ENCODE measurements around the gene HS3ST3A1.

Gene HS3ST3A1

DNA sequence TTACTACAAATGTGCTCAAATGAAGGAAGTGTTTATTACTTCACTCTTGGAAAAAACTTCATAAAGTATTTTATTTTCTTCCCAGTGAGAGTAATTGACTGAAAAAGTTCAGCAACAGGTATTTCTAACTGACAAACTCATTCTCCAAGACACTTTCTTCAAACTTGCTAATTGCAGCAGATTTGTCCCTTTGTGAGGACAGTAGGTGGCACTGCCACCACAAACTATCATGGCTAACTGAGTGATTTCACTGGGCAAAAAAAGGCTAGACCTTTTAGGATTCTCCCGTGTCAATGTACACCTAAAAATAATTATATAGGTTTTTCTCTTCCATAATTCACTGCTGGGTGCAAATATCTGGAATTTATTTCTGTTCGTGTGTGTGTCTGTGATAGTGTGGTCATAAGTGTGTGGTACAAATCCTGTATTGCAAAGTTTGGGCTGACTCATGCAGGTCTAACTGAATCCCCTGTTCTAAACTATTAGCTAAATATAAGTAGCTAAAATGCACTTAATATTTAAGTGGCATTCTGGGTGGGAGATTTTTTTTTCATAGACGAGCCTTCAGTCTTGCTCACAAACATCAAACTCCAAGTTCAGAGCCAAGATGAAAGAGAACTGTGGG lies 3.9 kb downstream of the HS3ST3A1 start:
- DNase-seq, result peak; percentile 55

DNA sequence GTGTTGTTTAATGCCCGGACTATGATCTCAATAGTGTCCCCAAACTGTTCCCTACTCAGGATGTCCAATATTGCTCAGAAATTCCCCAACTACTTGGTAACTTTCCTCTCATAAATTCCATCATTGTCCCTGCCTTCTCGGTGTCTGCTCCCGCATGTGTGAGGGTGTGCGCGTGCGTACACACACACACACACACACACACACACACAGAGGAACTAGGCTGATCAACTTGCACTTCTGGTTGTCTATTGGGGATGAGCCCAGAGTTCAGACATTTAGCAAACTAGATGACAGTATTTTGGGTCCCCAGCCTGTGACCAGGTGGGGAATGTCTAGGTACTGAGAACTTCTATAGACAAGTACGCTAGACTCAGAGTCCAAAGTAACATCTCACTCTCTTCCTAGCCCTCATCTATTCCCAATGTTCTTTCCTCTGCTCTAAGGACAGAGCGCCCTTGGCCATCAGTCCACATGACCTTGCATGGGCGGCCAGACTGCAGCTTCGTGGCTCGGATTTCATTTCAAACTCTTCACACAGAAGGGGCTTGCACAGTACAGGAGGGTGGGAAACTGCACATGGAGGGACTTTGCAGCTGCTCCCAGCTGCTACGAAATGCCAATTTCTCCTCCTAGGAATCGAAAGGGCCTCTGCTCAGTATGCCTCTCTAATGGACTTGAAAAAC lies 5.3 kb downstream of the HS3ST3A1 start:
- no peak for DNase-seq

GRCh38 chr17:13595599-13595899 lies 6.2 kb downstream of the HS3ST3A1 start:
- no peak for DNase-seq

DNA sequence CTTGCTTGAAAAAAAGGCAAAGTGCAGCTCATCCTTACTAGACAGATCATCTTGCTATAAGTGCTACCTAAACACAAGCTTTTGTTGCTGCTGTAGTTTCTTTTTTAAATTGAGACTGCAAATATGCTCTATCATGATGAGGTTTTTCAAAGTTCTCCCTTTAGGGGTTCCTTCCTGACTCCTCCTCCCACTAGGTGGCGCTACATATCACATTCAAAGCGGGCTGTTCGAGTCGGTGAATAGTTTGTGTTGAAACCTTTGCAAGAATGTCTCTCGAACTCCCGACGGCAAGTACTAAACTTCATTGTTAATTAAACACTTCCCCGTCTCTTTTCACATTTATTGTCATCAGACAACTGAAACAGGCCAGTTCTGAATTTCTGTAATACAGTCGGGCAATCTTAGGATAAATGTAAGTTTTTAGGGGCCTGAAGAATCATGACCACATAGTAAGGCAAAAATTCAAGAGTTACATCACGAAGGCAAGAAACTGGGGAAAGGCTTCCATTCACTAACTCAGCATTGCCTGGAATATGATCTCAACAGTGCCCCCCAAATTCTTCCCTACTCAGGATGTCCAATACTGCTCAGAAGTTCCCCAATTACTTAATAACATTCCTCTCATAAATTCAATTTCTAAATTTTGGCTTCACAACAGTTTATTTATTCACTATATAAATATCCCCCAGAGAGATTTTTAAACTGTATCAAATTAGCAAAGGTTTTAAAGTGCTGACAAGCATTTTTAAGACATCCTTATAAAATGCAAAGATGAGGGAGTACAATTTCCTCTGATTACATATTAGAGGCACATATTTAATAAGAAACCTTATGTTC lies 6.7 kb downstream of the HS3ST3A1 start:
- peak; percentile 85 for DNase-seq

GRCh38 chr17:13594310-13594709 lies 7.4 kb downstream of the HS3ST3A1 start:
- DNase-seq, result no peak

GRCh38 chr17:13593757-13594156 lies 8.0 kb downstream of the HS3ST3A1 start:
- DNase-seq, result no peak

- DNase-seq, result no peak
These were observed 8.5 kb downstream of the HS3ST3A1 start for GRCh38 chr17:13593021-13593751.

- DNase-seq, result no peak
These were observed 9.3 kb downstream of the HS3ST3A1 start for GRCh38 chr17:13592427-13592826.

DNA sequence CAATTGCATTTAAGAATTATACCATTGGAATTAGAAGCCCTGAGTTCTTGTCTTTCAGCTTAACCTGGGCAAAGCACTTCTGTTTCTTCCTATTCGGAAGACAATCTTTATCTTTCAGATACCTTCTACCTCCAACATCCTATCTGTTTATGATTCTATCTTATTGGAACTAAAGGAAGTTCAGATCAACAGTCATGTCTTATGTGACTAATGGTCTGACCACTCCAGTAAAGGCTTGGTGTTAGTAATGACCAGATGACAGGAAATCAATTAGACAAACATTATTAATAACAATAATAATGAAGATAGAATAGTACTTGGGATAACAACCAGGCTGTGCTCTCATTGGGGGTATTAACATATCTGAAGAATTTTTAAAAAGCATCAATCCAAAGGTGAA lies 11.3 kb downstream of the HS3ST3A1 start:
- no peak for DNase-seq

GRCh38 chr17:13589658-13590057 lies 12.1 kb downstream of the HS3ST3A1 start:
- DNase-seq, result no peak

DNA sequence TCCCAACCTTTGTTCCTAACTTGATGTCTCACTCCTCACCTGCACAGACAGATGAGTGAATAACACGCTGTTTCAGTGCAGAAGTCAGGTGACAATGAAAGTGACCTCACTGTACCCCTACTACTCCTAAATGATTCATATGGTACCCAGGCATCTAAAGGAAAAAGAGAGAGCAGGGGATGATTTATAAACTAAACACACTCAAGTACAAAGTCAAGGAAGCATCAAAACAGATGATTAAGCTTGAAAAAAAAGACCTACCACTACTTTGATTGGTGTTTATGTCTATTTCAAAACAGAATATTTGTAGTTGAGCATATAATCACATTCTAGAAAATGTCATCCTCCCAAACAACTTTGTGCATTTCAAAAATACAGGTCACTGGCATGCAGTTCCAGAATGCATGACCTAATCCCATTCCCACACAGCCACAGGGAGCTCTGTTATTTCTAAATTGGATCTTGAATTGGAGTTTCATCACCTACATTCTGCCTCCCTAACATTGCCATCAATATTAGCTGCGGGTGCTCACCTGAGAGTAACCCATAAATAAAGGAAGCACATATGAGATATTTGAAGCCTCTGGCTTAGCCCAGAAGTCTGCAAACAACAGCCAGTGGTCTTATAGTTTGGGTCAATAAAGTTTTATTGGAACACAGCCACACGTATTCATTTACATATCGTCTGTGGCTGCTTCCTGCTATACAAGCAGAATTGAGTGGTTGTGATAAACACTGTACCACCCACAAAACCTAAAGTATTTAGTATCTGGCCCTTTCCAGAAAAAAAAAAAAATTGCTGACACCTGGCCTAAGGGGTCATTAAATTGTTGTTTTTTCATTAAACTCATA lies 14.0 kb downstream of the HS3ST3A1 start:
- DNase-seq, result no peak

- DNase-seq, result no peak
These were observed 17.0 kb downstream of the HS3ST3A1 start for GRCh38 chr17:13584701-13585080.

DNA sequence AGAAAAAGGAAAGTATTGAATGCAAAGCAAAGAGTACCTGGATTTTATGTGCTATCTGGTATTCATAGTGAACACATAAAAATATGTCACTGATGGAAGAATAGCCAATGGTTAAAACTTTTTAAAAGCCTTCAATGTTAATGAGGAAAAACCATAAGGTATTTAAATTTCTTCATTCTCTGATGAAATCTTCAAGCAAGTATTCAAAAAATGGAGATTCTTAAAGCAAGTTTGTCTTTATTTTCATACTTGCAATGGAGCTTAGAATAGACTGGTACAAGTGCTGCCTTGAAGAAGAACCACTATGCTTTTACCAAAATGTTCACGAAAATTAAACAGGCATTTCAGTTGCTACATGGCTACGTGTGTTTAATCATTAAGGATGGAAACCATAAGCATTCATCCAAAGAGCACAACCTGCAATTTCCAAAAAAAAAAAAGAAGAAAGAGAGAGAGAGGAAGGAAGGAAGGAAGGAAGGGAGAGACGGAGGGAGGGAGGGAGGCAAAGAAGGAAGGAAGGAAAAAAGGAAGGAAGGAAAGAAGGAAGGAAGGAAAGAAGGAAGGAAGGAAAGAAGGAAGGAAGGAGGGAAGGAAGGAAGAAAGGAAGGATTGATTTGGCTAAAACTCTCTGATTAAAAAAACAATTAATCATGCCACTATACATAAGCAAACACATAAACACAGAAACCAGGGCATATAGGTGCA lies 17.6 kb downstream of the HS3ST3A1 start:
- DNase-seq, result no peak

GRCh38 chr17:13582776-13583547 lies 18.8 kb downstream of the HS3ST3A1 start:
- no peak for DNase-seq

DNA sequence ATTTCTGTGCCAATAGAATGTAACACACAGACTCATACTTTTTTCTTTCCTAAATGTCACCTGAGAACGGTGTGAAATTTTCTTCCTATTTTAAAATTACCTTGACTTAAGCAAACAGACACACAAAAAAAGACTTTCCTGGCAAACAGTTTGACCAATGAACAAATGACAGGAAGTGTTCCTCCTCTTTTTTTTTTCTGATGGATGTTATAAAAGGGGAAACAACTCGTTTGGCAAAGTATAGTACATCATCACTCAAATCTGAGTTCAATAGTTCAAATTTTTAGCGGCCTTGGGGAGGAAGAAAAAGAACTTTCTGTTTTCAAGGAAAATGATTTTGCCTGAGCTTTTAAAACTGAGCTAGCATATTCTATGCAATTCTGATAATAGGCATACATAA lies 19.8 kb downstream of the HS3ST3A1 start:
- no peak for DNase-seq

DNA sequence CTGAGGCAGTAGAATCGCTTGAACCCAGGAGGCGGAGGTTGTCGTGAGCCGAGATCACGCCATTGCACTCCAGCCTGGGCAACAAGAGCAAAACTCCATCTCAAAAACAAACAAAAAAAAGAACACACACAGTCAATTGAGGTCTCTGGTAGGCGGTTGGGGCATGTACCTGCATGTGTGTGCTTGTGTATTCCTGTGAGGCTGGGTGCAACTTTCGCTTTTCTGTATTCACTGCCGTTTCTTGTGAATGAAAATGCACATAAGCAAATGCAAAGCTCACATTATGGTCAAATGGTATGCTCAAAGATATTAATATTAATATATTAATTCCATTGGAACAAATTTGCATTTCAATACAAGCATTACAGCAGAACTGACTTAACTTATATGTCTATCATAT lies 20.9 kb downstream of the HS3ST3A1 start:
- no peak for DNase-seq

DNA sequence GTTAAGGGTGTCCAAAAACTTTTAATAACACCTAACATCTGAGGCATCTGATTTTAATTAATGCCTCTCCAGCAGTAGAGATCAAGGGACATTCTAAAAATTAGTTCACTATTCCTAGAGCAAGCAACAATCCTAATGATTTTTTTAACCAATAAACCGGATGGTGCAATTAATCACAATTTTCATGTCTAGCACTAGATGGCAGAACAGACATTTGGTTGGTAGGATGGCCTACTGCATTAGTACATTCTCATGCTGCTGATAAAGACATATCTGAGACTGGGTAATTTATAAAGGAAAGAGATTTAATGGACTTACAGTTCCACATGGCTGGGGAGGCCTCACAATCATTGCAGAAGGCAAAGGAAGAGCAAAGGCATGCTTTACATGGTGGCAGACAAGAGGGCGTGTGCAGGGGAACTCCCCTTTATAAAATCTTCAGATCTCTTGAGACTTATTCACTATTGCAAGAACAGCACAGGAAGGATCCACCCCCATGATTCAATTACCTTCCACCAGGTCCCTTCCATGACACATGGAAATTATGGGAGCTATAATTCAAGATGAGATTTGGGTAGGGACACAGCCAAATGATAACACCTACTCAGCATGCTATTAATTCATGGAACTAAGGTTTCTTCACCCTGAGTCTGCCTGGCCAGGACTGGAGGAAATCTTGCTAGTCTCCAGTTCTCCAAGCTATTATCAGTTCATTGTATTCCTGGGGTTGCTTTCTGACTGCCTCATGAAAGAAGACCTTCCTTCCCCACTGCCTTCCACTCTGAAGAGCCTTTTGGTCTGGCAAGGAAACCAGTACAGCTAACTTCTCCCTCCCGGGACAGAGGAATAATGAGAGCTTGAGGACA lies 24.8 kb downstream of the HS3ST3A1 start:
- DNase-seq, result no peak

DNA sequence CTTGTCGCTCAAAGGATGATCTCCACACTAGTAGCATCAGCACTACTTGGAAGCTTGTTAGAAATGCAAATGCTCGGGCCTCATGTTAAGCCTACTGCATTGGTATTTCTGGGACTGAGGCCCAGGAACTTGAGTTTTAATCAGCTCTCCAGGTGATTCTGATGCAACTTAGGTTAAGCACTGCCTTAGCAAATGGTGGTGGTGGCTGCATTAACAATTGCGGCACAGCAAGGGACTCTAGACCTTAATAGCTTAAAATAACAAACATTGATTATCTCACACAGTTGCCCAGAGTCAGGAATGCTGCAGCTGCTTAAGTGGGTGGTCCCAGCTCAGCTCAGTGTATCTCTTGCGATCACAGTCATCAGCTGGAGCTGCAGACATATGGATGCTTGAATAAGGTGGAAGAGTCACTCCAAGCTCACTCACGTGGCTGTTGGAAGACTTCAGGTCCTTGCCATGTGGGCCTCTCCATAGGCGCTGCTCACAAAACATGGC lies 25.8 kb downstream of the HS3ST3A1 start:
- DNase-seq, result no peak

- no peak for DNase-seq
These were observed 26.3 kb downstream of the HS3ST3A1 start for GRCh38 chr17:13575466-13575865.

DNA sequence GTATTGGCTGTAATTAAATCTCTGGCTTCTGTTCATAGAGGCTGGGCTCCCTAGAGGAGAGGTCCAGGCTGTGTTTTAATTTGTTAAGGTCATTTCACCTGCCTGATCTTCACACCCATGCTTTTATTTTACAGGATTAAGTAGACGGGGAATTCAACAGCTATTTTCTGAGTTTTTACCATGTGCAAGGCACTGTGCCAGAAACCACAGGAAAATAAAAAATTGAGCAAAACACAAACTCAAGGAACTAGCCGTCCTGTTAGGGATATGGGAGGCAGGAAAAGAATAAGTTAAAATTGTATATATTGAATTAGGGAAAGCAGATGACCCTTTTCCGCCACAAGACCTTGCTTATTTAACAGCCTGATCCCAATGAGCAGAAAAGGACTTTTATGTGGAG lies 29.1 kb downstream of the HS3ST3A1 start:
- DNase-seq, result no peak

Data from activated CD4-positive, alpha-beta T cell treated with anti-CD3 and anti-CD28 coated beads, Interleukin-10, Interleukin-2, amounts not matched to agents 100 ng/mL and 50 ng/mL, durations not matched to agents 16 hours and 8 hours (primary cell).